Heart left ventricle (tissue), 13 donors: Measurements from ENCODE around the gene MATN1.

Experiments
- POLR2A ChIP-seq, 2 donors: fragments of 450-650 bp; IDR thresholded peaks; one replicate each; pipeline ENCODE4 v1.6.1; 2017; ENCODE audit warnings: antibody characterized with exemption in 2 of 2, mild to moderate bottlenecking in 2 of 2, moderate library complexity in 2 of 2
- TF ChIP-seq, protein P1 (sequence below), 12 donors: fragments of 200-600 bp; sonication (generic) in 4 of 12; IDR thresholded peaks; one replicate each; pipeline versions ENCODE4 v1.5.0 to v1.8.0; 2018 to 2022; ENCODE audit warnings: antibody characterized with exemption in 12 of 12, mild to moderate bottlenecking in 5 of 12
- donor health status: ischemic (EF 13 %, LVEDD 7.1; RV severe dilation, severe dysfunction).
- donor health status: DM: no; HTN: yes; CAD: no.
- donor health status: DM: no; HTN: no; CAD: no.
- donor health status: ischemic (EF 25% LVEDD 6.9; RV normal size, moderate dysfunction).
- donor health status: ischemic (EF 25% LVEDD 5.7; RV mildly dilated, moderate dysfunction).
- donor health status: ischemic (EF 35%, LVEDD 5.7; RV mildly dilated, moderate dysfunction).
- donor health status: nonischemic (EF 11% LVEDD 7.7; RV severe dilation, severe dysfunction).
- donor health status: DM: yes; HTN: yes; CAD: no.
- donor health status: PGD.
- donor health status: ischemic (EF 29% LVEDD 5.4; RV normal size, mild dysfunction).
- donor health status: nonischemic (EF 23%, LVEDD 6.1; RV moderate dilation, normal function).

DNA sequence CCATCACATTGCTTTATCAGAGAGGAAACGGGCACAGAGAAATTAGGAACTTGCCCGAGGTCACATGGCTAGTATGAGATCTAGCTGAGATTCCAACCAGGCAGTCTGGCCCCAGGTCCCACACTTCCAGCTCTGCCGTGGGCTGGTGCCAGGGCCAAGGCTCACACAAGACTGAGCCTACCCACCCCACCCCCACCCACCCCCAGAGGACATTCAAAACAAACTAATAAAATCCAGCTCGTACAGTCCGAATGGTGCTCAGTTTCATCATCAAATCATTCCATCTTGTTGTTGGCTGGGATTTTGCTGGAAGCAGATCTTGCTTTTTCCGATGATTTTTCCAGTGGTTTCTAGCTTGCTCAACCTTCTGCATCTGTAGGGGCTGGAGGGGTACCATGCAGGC lies 27.9 kb downstream of the MATN1 start:
- TF ChIP-seq, protein P1, sequence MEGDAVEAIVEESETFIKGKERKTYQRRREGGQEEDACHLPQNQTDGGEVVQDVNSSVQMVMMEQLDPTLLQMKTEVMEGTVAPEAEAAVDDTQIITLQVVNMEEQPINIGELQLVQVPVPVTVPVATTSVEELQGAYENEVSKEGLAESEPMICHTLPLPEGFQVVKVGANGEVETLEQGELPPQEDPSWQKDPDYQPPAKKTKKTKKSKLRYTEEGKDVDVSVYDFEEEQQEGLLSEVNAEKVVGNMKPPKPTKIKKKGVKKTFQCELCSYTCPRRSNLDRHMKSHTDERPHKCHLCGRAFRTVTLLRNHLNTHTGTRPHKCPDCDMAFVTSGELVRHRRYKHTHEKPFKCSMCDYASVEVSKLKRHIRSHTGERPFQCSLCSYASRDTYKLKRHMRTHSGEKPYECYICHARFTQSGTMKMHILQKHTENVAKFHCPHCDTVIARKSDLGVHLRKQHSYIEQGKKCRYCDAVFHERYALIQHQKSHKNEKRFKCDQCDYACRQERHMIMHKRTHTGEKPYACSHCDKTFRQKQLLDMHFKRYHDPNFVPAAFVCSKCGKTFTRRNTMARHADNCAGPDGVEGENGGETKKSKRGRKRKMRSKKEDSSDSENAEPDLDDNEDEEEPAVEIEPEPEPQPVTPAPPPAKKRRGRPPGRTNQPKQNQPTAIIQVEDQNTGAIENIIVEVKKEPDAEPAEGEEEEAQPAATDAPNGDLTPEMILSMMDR (IDR thresholded peaks at IDR 0.05), result no peak
- no peak for TF ChIP-seq POLR2A (IDR thresholded peaks at IDR 0.05)
